SH-SY5Y (cell line): ENCODE measurements around the gene EFNA2.

Experiments used
- GATA2 ChIP-seq: IDR thresholded peaks from 2 replicates; pipeline ENCODE4 v1.6.1; 2011; ENCODE audit warnings: mild to moderate bottlenecking, low read depth, low read length
- GATA3 ChIP-seq: IDR thresholded peaks from 2 replicates; pipeline ENCODE4 v1.6.1; 2011; ENCODE audit warnings: low read depth, mild to moderate bottlenecking, low read length, moderate library complexity

Gene EFNA2

DNA sequence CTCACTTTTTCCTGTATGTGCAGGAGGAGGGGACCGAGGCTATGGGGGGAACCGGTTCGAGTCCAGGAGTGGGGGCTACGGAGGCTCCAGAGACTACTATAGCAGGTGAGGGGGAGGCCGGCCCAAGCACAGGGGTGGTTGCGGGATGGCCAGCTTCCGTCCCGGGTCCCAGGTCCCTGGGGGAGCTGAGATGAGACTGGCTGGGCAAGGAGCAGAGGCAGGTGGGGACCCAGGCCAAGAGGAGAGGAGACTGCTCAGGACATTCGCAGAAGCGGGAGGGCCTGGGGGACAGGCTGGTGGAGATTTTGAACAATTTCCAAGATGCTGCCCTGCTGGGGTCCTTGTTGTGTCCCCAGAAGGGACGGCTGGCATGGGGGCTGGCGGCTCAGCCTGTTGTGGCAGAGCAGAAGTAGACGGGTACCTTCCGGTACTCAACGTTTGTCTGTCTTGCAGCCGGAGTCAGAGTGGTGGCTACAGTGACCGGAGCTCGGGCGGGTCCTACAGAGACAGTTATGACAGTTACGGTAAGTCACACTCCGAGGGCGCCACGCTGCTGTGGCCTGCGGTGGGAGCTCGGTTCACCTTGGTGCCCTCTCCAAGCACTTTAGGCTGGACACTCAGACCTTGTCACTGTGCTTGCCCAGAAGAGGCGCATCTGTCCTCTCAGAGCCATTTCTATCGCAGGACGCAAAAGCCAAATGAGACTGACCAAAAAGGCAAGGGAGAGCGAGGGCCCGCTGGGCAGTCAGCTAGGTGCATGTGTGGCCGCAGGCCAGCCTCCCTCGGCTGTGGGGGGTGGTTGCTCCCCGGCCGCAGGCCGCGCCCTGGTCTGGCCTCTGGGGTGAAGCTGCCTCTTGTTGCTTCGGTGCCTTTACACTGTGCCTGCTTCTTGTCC is 13.9 kb upstream of the EFNA2 start:
- TF ChIP-seq GATA2 = no peak
- TF ChIP-seq GATA3 = no peak

DNA sequence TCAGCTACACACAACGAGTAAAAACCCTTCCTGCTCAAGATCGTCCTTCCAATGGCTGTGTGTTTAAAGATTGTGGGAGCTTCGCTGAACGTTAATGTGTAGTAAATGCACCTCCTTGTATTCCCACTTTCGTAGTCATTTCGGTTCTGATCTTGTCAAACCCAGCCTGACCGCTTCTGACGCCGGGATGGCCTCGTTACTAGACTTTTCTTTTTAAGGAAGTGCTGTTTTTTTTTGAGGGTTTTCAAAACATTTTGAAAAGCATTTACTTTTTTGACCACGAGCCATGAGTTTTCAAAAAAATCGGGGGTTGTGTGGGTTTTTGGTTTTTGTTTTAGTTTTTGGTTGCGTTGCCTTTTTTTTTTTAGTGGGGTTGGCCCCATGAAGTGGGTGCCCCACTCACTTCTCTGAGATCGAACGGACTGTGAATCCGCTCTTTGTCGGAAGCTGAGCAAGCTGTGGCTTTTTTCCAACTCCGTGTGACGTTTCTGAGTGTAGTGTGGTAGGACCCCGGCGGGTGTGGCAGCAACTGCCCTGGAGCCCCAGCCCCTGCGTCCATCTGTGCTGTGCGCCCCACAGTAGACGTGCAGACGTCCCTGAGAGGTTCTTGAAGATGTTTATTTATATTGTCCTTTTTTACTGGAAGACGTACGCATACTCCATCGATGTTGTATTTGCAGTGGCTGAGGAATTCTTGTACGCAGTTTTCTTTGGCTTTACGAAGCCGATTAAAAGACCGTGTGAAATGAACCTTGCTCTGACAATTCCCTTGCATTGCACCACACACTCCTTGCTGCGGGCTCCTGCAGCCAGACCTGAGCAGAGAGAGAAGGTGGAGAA is 13.0 kb upstream of the EFNA2 start:
- TF ChIP-seq GATA2 (no peak), GATA3 (no peak)

DNA sequence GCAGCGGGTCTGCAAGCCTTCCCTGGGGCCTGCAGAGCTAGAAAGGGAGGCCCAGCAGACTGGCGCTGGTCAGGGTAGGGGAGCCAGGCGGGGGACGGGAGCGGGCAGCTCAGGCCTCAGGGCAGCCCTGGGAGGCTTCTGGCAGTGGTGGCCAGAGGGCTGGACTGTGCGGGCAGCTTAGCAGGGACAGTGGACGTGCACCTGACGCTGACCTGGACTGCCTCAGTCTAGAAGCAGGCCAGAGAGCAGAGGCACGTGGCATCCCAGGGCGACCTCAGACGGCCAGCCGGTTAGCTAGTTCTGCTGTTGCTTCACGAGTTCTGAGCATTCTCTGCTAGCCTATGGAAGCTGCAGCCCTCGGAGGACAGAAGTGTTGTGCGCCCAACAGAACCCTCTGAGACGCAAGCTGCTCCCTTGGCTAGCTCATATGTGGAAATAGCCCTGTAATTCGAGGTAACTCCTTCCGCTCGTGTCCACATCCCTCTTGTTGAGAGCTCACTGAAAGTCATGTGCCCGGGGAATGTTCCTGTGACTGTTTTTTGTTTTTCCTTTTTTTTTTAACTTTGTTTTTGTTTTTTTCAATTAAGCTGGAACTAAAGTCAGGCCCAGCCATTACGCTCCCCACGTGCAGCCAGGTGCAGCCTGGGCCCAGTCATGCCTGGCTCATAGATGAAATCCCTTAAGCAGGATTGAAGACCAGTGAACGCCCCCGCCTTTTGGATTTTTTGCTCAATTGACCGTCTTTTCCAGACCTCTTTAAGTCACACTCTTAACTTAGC is 12.2 kb upstream of the EFNA2 start:
- no peak for TF ChIP-seq GATA2

DNA sequence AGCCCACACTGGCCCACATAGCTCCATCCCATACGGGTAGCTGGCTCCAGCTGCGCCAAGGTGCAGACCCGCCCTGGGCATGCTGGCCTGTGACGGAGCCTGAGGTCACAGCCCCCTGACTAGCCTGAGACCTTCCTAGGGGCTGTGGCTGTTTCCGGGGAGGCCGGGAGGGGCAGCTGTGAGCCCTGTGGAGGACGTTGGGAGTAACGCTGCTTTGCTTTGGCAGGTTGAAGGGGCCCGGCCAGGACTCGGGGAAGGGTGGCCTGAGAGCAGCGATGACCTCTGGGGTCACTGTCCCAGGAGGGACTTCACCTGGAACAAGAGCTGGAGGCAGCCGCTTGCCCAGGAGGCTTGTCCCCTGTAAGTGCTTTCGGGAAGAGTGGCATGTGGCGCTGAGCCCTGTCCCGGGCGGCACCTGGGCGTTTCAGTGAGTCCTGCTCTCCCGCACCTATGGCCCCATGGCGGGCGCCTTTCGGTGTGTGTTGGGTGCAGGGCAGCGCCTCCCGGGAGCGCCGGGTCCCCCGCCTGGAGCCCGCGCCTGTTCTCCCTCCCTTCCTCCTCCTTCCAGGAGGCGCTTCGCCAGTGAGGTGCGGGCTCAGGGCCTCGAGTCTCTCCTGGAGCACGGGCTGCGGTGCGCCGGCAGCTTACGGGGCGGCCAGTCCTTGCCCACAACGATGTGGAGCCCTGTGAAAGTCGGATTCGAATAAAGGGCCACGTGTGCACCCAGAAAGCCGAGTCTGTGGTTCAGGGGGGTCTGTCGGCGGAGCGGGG is 11.4 kb upstream of the EFNA2 start:
- TF ChIP-seq GATA3 (no peak), GATA2 (no peak)

DNA sequence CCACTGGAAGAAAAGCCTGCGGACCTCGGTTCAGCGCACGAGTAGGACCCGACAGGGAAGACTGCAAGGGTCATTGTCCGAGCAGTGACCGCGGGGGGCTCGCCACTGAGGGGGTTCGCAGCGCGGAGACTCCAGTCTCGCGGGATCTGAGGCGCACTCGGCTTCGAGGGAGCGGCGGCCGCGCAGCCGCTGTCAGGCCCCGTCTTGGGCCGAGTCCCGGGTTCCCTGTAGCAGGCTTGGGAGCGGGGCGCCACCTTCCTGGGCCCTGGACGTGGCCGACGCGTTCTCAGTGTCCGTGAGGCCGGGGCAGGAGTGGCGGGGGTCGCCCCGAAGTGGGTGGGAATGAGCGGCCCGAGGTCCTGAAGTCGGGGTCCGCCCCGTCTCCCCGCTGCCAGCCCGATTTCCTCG is 10.8 kb upstream of the EFNA2 start:
- TF ChIP-seq GATA2 = no peak
- TF ChIP-seq GATA3 = no peak

DNA sequence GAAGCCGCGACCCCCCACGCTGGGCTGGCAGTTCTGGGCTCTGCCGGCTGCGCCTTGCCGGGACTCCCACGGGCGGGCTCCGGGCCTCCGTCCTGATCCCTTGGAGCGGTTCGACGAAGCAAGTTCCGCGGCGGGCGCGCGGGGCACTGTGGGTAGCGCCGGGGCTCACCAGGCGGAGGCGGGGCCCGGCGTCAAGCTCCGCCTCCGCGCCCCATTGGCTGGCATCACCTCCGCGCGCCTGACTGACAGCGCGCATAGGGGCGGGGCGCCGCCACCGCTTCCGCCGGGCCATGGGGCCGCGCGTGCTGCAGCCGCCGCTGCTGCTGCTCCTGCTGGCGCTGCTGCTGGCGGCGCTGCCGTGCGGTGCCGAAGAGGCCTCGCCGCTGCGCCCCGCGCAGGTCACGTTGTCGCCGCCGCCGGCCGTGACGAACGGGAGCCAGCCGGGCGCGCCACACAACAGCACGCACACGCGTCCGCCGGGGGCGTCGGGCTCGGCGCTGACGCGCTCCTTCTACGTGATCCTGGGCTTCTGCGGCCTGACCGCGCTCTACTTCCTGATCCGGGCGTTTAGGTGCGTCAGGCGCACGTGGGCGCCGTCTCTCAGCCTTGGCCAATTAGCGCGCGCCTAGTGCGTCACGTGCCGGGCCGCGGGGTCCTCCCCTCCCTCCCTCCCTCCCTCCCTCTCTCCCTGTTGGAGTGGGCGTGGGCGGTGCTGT is 10.3 kb upstream of the EFNA2 start, which contains the start of gene FAM174C:
Gene FAM174C, plus strand, starts transcription at position 271 of the 716 bp plus-strand sequence. Its CDS starts 20 bp downstream, at position 291.
- TF ChIP-seq GATA3 (no peak), GATA2 (no peak)

DNA sequence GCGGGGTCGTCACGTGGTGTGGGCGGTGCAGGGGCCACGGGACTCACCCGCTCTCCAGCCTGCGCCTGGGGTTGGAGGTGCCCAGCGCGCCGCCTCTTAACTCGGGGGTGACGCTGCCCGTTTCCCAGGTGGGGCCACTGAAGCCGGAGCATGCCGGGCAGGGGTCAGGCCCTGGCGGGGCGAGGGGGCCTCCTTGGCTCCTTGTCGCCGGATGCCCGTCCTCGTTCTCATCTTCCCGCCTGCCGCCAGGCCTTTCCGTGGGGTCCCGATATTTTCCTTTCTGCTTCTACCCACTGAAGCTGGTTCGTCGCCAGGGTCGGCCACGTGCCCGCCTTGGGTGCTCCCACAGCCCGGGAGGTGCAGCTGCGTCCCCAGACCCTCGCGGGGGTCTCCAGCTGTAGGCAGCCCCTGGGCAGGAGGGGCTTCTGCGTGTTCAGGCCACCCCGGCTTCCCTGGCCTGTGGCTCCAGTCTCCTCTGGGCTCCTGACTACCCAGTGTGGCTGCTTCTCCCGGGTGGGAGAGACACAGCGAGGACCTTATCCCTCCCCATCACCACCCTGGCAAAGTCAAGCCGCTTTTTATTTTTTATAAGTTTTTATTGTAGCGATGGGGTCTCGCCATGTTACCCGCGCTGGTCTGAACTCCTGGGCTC is 9.6 kb upstream of the EFNA2 start:
- TF ChIP-seq GATA2 (no peak), GATA3 (no peak)

DNA sequence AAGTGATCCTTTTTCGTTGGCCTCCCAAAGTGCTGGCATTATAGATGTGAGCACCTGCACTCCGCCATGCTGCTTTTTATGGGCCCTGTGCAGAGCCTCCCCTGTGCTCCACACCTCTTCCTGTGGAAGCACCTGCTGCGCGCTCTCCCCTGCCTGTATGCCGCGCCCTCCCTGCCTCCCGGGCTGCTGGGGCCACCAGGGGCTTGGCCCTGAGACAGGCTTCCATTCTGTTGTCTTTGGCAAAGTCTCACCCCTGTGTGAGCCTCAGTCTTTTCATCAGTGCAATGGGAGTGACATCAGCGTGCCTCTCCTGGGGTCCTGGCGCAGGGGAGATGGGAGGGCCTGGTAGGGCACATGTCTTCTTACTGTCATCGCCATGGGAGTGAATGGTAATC is 9.0 kb upstream of the EFNA2 start:
- TF ChIP-seq GATA2 = no peak
- no peak for TF ChIP-seq GATA3

DNA sequence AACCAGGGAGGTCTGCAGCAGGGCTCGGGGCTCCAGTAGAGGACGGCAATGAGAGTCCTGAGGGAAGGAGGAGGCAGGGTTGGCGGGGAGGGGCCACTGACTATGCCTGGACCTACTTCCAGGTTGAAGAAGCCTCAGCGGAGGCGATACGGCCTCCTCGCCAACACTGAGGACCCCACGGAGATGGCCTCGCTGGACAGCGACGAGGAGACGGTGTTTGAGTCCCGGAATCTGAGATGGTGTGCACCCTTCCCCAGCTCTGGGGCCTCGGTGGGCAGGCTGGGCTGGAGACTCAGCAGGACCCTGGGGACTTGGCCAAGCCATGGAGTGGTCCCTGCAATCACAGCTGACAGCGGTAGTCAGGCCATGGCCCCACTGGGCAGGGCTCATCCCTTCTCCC is 8.6 kb upstream of the EFNA2 start:
- no peak for TF ChIP-seq GATA2
- no peak for TF ChIP-seq GATA3

DNA sequence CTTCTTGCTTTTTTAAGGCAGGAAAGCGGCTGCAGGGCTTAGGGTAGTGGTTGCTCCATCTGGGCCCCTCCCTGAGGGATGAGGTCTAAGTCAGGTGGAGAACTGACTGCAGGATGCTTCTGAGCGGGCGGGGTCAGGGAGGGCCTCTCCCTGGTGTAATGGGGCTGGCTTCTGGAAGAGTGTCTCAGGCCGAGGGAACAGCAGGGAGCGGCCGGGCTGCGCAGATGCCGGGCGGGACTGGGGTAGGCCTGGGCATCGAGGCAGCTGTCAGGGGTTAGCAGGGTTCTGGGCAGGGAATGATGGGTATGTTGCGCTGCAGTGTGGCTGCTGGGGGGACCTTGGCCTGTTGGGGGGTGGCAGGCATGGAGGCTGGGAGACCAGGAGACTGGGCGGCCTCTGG is 7.6 kb upstream of the EFNA2 start:
- TF ChIP-seq GATA2 (no peak), GATA3 (no peak)

DNA sequence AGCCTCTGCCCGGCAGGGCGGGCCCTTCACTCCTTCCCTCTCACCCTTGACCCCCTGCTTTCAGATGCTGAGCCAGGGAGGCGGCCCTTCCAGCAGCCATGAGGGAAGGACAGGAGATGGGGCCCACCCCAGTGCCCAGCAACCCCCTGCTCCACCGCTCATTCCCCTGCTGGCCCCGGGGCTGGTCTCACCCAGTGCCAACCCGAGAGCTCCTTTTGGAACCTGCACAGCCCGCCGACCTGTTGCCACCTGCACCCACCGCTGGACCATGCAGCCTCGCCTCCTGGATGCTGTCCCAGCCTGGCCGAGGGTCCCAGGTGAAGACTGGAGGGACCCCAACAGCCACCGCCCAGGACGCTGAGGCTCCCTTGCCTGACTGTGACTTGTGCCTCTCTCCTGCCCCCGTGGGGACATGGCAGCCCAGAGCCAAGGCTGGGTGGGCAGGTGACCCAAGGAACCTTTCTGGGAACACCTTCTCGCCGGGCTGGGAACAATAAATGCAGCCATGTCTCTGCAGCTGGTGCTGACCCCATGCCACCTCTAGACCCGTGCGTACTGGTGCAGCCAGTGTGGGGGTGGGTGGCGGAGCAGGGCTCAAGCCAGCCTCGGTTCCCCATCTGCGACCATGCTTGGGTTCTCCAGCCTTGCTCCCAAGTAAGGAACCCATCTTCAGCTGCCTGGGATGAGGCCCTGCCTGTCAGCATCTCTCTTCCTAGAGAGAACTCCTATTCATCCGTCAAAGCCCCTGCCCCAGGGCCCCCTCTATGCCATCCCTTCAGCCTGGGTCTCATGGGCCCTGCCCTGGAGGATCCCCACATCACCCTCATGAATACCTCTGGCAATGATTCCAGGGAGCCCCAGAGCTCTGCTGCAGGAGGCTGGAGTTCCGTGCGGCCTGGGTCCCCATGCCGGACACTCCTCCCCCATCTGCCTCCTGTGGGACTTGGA is 6.7 kb upstream of the EFNA2 start:
- TF ChIP-seq GATA2 (no peak), GATA3 (no peak)
